T47D (cell line): ENCODE results near the gene RPL13.

Source experiments
- DNase-seq, 2 experiments: peaks; one replicate each; pipeline versions ENCODE4 v3.0.0 to v3.0.0-alpha.2; 2011 to 2012; ENCODE audit warnings: low read depth in 1 of 2, low spot score in 1 of 2
- JUND ChIP-seq: IDR thresholded peaks from 2 replicates; pipeline ENCODE4 v1.6.1; 2012; ENCODE audit warnings: low read depth
- in situ Hi-C: cut with HindIII; loops from 2 replicates; pipeline ENCODE4 v1.10.0; 2016; ENCODE audit warnings: low sequenced_read_pairs, low pct_unique_long_range_greater_than_20kb

The RPL13 gene

GRCh38 chr16:89571636-89572035 lies 11.2 kb downstream of the RPL13 start:
- no peak for TF ChIP-seq JUND
- DNase-seq, result no peak
- in situ Hi-C loops, result no loop called here

- in situ Hi-C loops, result no loop called here
- DNase-seq, result peak; percentile 66 to 80
- no peak for TF ChIP-seq JUND
These were observed 11.6 kb downstream of the RPL13 start for GRCh38 chr16:89572073-89572484.

DNA sequence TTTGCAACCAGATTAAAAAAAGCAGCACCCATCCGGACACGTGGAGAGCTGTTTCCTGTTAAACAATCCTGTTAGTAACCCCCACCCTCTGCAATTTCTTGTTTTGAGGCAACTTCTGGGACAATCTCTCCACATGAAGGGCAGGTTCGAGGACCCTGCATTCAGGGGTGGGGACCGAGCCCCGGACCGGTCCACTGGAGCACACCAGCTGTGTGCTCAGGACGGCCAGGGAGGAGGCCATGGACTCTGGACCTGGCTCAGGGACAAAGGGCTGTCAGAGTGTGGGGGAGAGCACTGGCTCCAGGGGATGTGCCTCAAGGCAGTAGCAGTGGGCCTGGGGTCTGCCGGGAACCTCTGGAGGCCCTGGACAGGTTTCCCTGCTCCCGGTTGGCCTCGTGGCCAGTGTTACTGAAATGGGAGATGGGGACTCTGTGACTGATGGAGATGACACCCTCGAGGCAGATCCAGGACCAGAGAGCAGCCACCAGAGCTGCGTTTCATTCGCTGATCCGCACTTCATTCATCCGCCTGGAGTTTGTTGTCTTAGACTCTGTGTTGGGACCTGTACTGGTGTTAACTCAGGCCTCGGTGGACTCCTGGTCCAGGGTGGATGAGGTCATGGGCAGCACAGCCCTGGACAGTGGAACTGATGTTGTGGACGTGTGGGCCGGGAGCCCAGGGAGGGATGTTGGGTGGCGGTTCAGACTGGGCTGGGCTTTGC lies 12.2 kb downstream of the RPL13 start:
- no peak for TF ChIP-seq JUND
- in situ Hi-C loops, result no loop called here
- DNase-seq, result no peak

DNA sequence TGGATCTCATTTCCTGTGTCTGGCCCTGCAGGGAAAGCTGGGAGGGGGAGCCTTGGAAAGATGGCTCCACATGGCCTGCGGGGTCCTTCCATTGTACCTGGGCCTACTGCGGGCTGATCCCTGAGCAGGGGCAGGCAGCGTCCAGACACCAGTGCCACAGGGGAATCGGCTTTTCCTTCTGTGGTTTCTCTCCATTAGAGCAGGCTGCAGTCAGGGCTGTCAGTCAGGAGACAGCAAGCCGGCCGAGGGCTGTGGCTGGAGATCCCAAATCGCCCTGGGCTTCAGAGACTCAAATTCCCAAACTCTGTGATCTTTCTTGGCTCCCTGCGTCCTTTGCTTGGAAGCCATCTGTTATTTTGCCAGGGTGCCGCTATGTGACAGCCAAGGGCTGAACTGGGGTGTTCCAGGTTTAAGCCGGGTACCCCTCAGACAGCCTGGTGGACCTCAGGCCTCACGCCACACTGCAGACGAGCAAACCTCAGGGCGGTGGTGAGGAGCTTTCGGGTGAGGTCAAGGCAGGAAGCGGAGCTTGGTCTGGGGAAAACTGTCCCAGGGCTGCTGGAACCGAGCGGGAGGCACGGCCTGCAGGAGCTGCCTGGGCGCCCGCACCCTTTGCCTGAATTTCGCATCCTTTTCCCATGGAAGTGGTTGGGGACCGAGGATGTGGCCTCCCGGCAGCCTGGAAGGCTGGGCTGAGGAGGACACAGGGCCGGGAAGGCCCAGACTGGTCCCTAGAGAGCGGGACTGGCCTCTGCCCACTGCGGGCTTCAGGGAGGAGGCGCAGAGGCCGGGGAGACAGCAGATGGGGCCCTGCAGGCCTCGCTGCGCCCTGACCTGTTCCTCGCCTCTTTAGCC lies 13.6 kb downstream of the RPL13 start:
- peak in 1 of 2 experiments; percentile 61 for DNase-seq
- TF ChIP-seq JUND, result no peak
- in situ Hi-C loops, result no loop called here

DNA sequence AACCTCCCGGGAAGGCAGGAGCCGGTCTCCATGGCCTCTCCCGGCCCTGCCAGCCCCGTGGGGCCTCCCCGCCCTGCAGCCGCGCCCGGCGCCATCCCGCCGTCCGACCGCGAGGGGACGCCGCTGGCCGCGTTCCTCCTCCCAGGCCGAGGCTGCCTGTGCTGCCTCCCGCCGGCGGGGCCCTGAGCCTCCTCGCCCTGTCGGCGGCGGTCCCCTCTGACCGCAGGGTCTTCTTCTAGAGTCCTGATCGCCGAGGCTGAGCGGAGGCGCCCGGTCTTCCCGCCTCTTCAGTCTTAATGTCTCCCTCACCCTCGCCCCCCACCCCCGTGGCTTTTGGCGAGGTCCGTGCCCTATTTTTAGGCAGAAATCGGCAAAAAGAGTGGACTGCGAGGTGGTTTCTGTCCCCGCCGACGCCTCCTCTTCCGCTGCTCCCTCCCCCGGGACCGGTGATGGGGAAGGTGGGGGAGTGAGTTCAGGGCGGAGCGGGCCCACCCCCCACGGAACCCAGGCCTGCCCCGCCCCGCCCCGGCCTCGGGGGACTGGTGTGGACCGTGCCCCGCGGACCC lies 14.3 kb downstream of the RPL13 start:
- TF ChIP-seq JUND, result no peak
- in situ Hi-C loops, result no loop called here
- no peak for DNase-seq

DNA sequence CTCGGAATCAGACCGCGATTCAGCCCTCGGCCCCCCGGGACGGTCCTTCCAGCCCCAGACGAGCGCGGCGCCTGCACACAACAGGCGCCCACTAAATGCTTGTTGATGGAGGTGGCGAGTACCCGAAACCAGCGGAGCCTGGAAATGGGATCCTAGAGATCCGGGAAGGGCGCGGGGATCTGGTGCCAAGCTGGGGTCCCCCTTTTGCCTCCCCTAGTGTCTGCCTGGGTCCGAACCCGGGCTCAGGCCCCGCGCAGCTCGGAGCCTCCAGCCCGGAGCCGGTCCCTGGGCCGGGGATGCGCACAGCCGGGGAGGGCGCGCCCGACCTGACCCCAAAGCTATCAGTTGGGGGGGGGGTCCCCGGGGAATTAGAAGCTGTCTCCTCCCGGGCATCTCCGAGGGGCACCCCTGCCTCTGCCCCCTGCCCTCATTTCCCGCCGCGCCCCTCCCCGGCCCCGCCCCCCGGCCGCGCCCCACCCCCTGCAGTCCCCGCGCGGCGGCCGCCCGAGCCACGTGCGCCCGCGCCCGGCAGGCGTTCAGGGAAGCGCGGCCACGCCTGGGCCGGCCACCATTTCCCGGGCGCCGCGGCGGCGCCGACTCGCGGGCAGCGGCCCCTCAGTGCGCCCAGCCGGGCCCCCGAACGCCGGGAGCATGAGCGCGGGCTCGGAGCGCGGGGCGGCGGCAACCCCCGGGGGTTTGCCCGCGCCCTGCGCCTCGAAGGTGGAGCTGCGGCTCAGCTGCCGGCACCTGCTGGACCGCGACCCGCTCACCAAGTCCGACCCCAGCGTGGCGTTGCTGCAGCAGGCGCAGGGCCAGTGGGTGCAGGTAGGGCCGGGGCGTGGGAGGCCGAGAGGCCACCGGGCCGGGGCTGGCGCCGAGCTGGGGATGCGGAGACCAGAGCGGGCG lies 15.0 kb downstream of the RPL13 start, which contains the start of gene CPNE7:
Gene CPNE7 (plus strand): TSS at position 512 of the 906 bp plus-strand sequence. CDS start 140 bp downstream, at position 652.
- DNase-seq, result peak in 1 of 2 experiments; percentile 64
- in situ Hi-C loops, result no loop called here
- no peak for TF ChIP-seq JUND

GRCh38 chr16:89576153-89577054 lies 15.9 kb downstream of the RPL13 start:
- no peak for TF ChIP-seq JUND
- in situ Hi-C loops, result no loop called here
- no peak for DNase-seq

GRCh38 chr16:89577055-89577759 lies 16.7 kb downstream of the RPL13 start:
- in situ Hi-C loops, result no loop called here
- DNase-seq, result no peak
- no peak for TF ChIP-seq JUND

DNA sequence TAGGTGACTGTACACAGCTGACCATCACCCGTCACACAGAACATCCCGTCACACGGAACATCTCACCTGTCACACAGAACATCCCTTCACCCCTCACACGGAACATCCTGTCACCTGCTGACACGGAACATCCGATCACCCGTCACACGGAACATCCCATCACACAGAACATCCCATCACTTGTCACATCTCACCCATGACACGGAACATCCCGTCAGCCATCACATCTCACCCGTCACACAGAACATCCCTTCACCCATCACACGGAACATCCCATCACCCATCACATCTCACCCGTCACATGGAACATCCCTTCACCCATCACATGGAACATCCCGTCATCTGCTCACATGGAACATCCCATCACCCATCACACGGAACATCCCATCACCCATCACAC lies 18.9 kb downstream of the RPL13 start:
- in situ Hi-C loops, result no loop called here
- no peak for TF ChIP-seq JUND
- no peak for DNase-seq

DNA sequence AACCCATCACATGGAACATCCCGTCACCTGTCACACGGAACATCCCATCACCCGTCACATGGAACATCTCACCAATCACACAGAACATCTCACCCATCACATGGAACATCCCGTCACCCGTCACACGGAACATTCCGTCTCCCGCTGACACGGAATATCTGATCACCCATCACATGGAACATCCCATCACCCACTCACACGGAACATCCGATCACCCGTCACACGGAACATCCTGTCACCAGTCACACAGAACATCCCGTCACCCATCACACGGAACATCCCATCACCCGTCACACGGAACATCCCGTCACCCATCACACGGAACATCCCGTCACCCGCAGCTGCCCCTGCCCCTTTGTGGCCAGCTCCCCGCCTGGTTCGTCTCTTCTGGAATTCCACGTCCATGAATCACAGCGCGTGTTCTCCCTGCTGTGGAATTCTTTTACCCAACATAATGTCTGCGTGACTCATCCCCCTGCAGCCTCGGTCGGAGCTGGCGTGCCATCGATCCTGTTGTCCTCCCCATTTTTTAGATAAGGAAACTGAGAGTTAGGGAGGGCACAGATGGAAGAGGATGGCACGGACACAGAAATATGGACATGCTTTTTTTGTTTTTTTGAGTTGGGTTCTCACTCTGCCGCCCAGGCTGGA lies 20.7 kb downstream of the RPL13 start:
- no peak for DNase-seq
- in situ Hi-C loops, result no loop called here
- TF ChIP-seq JUND, result no peak
